Neural cell (in vitro differentiated cells): ENCODE measurements around the gene CARS2. TPM values are rescaled to one million over a fixed set of nuclear protein-coding genes. Genes with fewer than 3 reads are reported as not detected.
A peak's percentile ranks its signal among the peaks of the same experiment; 100 is the strongest.

Experiments used
- H2AFZ ChIP-seq: fragments of 200-600, 300-800 bp; sonication (generic), shearing (Covaris generic); 2 replicates; pipeline ENCODE4 v1.6.0; 2014; ENCODE audit warnings: low read depth, mild to moderate bottlenecking, antibody characterized with exemption, low read length, moderate library complexity
- H3F3A ChIP-seq: fragments of 200-600 bp; shearing (Covaris generic); 2 replicates; pipeline ENCODE4 v1.6.1; 2016; ENCODE audit warnings: mild to moderate bottlenecking, moderate library complexity, mixed read lengths, antibody characterized with exemption, low read length; ENCODE audit not compliant: insufficient read depth, poor library complexity, severe bottlenecking
- H3K27ac ChIP-seq: fragments of 200-600, 300-800 bp; sonication (generic), shearing (Covaris generic); 2 replicates; pipeline ENCODE4 v1.5.1; 2014; ENCODE audit warnings: mild to moderate bottlenecking, low read length, moderate library complexity
- H3K27me3 ChIP-seq: fragments of 300-800, 200-600 bp; sonication (generic), shearing (Covaris generic); 2 replicates; pipeline ENCODE4 v1.6.0; 2014; ENCODE audit warnings: mild to moderate bottlenecking, low read depth, low read length, moderate library complexity; ENCODE audit not compliant: insufficient read depth
- H3K36me3 ChIP-seq: fragments of 300-800, 200-600 bp; sonication (generic), shearing (Covaris generic); 2 replicates; pipeline ENCODE4 v1.5.1; 2014; ENCODE audit warnings: mild to moderate bottlenecking, antibody characterized with exemption, low read length, moderate library complexity; ENCODE audit not compliant: insufficient read depth
- H3K4me2 ChIP-seq: fragments of 300-800, 200-600 bp; sonication (generic), shearing (Covaris generic); 2 replicates; pipeline ENCODE4 v1.6.0; 2014; ENCODE audit warnings: mild to moderate bottlenecking, low read length
- H3K4me3 ChIP-seq: fragments of 300-800, 200-600 bp; sonication (generic), shearing (Covaris generic); 2 replicates; pipeline ENCODE4 v1.5.1; 2014; ENCODE audit warnings: mild to moderate bottlenecking, low read length, moderate library complexity
- H3K79me2 ChIP-seq: fragments of 200-600 bp; shearing (Covaris generic); replicated peaks from 2 replicates; pipeline ENCODE4 v1.6.0; 2014; ENCODE audit warnings: mild to moderate bottlenecking, low read length, moderate library complexity; ENCODE audit not compliant: insufficient read depth
- H3K9ac ChIP-seq: fragments of 300-800, 200-600 bp; sonication (generic), shearing (Covaris generic); 2 replicates; pipeline ENCODE4 v1.6.1; 2016; ENCODE audit warnings: mild to moderate bottlenecking, low read length, mixed read lengths
- H3K9me2 ChIP-seq: fragments of 200-600 bp; shearing (Covaris generic); 2 replicates; pipeline ENCODE4 v1.6.1; 2016; ENCODE audit warnings: mild to moderate bottlenecking, low read length, mixed read lengths; ENCODE audit not compliant: insufficient read depth
- H3K9me3 ChIP-seq: fragments of 200-600, 300-800 bp; sonication (generic), shearing (Covaris generic); 2 replicates; pipeline ENCODE4 v1.6.1; 2016; ENCODE audit warnings: mild to moderate bottlenecking, mixed run types, low read length, moderate library complexity, mixed read lengths
- H4K20me1 ChIP-seq: fragments of 200-600 bp; shearing (Covaris generic); 2 replicates; pipeline ENCODE4 v1.6.1; 2016; ENCODE audit warnings: mild to moderate bottlenecking, mixed run types; ENCODE audit not compliant: insufficient read depth
- EP300 ChIP-seq: fragments of 450-650 bp; conservative IDR thresholded peaks from 2 replicates; pipeline ENCODE4 v1.6.1; 2014; ENCODE audit warnings: antibody characterized with exemption, mild to moderate bottlenecking, moderate library complexity; ENCODE audit not compliant: poor library complexity, severe bottlenecking
- EZH2 ChIP-seq: fragments of 200-600, 300-800 bp; shearing (Covaris generic), sonication (generic); IDR thresholded peaks from 2 replicates; pipeline ENCODE4 v1.6.1; 2014; ENCODE audit warnings: antibody characterized with exemption, low read length, borderline replicate concordance, mild to moderate bottlenecking; ENCODE audit not compliant: insufficient read depth, poor library complexity, severe bottlenecking
- MXI1 ChIP-seq: fragments of 450-650 bp; conservative IDR thresholded peaks from 2 replicates; pipeline ENCODE4 v1.6.1; 2014; ENCODE audit warnings: antibody characterized with exemption, mild to moderate bottlenecking; ENCODE audit not compliant: poor library complexity, severe bottlenecking
- POLR2AphosphoS5 ChIP-seq: IDR thresholded peaks from 2 replicates; pipeline ENCODE4 v1.6.1; 2012
- RAD21 ChIP-seq: fragments of 450-650 bp; conservative IDR thresholded peaks from 2 replicates; pipeline ENCODE4 v1.6.1; 2014; ENCODE audit warnings: antibody characterized with exemption, mild to moderate bottlenecking, moderate library complexity
- SMC3 ChIP-seq: fragments of 450-650 bp; conservative IDR thresholded peaks from 2 replicates; pipeline ENCODE4 v1.6.1; 2014; ENCODE audit warnings: antibody characterized with exemption, mild to moderate bottlenecking, moderate library complexity; ENCODE audit not compliant: poor library complexity
- TAF1 ChIP-seq: IDR thresholded peaks from 2 replicates; pipeline ENCODE4 v1.6.1; 2012; ENCODE audit warnings: low read depth
- polyA plus RNA-seq: library from polyadenylated mRNA; depleted of rRNA; stranded (reverse); fragments of >200 nt; gene quantifications from 2 replicates; pipeline ENCODE4 v1.2.3, GENCODE V29; 2014
- TF ChIP-seq, protein P1 (sequence below): fragments of 450-650 bp; IDR thresholded peaks from 2 replicates; pipeline ENCODE4 v1.5.1; 2014; ENCODE audit warnings: antibody characterized with exemption, mild to moderate bottlenecking, moderate library complexity; ENCODE audit not compliant: poor library complexity, severe bottlenecking
- TF ChIP-seq, protein P2 (sequence below): IDR thresholded peaks from 2 replicates; pipeline ENCODE4 v1.6.1; 2012; ENCODE audit warnings: borderline replicate concordance

Gene CARS2
- polyA plus RNA-seq, 1 donor from 2014 or later, result 92.2 TPM

DNA sequence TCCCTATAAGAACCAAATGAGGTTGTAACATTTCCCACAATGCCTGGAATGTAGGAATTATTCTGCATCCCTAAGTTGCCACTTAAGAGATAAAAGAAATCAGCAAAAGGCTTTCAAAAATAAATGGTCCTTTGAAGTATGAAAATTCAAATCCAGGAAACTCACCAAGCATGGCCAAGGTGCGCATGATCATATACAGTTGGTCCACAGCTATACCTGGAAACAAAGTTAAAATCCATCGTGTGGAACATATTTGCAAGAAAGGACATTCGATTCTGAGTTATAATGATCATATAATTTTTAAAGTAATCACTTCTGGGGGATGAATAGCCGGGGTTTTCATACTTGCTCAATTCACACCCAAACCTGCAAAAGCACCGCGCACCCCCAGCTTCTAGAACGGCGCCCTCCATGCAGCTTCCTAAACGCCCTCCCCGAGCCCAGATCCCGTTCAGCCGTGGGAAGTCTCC lies 525 bp downstream of the CARS2 start:
- H3K27ac ChIP-seq, result peak overlapping the region; percentile 63

DNA sequence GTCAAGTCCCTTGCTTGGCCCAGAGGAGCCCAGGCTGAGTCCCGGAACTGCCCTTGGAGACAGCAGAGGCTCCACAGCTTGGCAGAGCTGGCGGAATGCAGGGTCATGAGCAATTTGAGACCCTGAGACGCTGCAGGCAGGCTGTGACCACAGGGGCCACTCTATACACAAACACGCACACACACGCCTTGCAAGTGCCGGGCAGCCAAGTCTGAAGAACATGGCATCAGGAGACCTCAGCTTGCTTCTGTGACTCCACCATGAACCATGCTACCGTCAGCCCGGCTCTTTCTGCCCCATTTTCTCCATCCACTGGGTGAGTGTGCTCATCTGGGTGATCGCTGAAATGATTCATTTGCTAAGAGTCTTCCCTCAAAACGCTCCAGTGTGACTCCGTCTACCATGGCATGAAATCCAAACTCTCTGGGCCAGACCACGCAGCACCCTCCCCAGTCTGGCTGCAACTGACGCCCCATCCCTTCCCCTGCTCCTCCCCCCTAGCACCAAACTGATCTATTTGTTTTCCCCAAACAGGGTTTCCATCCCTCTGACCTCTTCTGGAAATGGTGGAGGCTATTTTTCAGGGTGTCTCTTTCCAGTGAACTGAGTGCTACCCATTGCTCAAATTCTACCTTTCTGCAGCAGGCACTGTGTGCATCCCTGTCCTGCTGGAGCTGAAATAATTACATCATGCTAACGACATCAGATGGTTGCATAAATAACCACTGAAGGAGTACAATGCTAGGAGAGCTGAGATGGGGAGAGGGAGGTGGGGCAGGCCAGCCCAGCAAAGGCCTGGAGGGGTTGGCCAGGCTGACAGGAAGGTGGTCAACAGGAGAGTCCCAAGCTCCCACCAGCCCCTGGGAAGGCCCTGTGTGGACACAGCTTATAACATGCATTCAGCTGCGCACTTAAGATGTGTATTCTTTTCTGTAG lies 3.1 kb downstream of the CARS2 start:
- Histone ChIP-seq H3K27me3 (no peaks in the 10 kb centered on the region), H3K4me2 (no peak overlapping the region), H3K9me2 (no peaks in the 10 kb centered on the region), H3F3A (no peaks in the 10 kb centered on the region), H4K20me1 (no peaks in the 10 kb centered on the region), H3K4me3 (no peak overlapping the region), H3K79me2 (peaks cover 17% of the 10 kb centered on the region), H3K9ac (no peak overlapping the region), H3K9me3 (no peaks in the 10 kb centered on the region), H3K27ac (no peak overlapping the region), H3K36me3 (no peaks in the 10 kb centered on the region), H2AFZ (no peak overlapping the region)
- TF ChIP-seq EZH2 (no peak), TAF1 (no peak), EP300 (no peak), SMC3 (no peak), RAD21 (no peak), POLR2AphosphoS5 (no peak)
- TF ChIP-seq, protein P1, sequence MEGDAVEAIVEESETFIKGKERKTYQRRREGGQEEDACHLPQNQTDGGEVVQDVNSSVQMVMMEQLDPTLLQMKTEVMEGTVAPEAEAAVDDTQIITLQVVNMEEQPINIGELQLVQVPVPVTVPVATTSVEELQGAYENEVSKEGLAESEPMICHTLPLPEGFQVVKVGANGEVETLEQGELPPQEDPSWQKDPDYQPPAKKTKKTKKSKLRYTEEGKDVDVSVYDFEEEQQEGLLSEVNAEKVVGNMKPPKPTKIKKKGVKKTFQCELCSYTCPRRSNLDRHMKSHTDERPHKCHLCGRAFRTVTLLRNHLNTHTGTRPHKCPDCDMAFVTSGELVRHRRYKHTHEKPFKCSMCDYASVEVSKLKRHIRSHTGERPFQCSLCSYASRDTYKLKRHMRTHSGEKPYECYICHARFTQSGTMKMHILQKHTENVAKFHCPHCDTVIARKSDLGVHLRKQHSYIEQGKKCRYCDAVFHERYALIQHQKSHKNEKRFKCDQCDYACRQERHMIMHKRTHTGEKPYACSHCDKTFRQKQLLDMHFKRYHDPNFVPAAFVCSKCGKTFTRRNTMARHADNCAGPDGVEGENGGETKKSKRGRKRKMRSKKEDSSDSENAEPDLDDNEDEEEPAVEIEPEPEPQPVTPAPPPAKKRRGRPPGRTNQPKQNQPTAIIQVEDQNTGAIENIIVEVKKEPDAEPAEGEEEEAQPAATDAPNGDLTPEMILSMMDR, result no peak
- TF ChIP-seq, protein P2, sequence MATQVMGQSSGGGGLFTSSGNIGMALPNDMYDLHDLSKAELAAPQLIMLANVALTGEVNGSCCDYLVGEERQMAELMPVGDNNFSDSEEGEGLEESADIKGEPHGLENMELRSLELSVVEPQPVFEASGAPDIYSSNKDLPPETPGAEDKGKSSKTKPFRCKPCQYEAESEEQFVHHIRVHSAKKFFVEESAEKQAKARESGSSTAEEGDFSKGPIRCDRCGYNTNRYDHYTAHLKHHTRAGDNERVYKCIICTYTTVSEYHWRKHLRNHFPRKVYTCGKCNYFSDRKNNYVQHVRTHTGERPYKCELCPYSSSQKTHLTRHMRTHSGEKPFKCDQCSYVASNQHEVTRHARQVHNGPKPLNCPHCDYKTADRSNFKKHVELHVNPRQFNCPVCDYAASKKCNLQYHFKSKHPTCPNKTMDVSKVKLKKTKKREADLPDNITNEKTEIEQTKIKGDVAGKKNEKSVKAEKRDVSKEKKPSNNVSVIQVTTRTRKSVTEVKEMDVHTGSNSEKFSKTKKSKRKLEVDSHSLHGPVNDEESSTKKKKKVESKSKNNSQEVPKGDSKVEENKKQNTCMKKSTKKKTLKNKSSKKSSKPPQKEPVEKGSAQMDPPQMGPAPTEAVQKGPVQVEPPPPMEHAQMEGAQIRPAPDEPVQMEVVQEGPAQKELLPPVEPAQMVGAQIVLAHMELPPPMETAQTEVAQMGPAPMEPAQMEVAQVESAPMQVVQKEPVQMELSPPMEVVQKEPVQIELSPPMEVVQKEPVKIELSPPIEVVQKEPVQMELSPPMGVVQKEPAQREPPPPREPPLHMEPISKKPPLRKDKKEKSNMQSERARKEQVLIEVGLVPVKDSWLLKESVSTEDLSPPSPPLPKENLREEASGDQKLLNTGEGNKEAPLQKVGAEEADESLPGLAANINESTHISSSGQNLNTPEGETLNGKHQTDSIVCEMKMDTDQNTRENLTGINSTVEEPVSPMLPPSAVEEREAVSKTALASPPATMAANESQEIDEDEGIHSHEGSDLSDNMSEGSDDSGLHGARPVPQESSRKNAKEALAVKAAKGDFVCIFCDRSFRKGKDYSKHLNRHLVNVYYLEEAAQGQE, result no peak

More for the DNA sequence above, 525 bp downstream of the CARS2 start:
- Histone ChIP-seq H3K36me3 (no peaks in the 10 kb centered on the region), H3K27me3 (no peaks in the 10 kb centered on the region), H2AFZ (peak overlapping the region; percentile 56), H3K79me2 (peaks cover 23% of the 10 kb centered on the region), H3F3A (no peaks in the 10 kb centered on the region), H3K9me2 (no peaks in the 10 kb centered on the region), H3K4me2 (peak overlapping the region; percentile 71), H3K9ac (peak overlapping the region; percentile 79), H3K9me3 (no peaks in the 10 kb centered on the region), H4K20me1 (no peaks in the 10 kb centered on the region), H3K4me3 (peak overlapping the region; percentile 85)
- TF ChIP-seq EP300 (no peak), MXI1 (no peak), SMC3 (no peak), POLR2AphosphoS5 (no peak), EZH2 (no peak), TAF1 (no peak)
- TF ChIP-seq, protein P2, result no peak
- TF ChIP-seq, protein P1, result no peak
